Endothelial cell (in vitro differentiated cells): Measurements from ENCODE around the gene MVB12B. TPM values are rescaled to one million over a fixed set of nuclear protein-coding genes. Genes with fewer than 3 reads are reported as not detected.

ENCODE experiments used
- DNase-seq: peaks from one replicate; pipeline ENCODE4 v3.0.0; 2021; ENCODE audit warnings: low spot score
- H3K27ac Mint-ChIP-seq: one replicate; pipeline ENCODE4 v1.8.0; 2021; ENCODE audit warnings: mixed read lengths, inconsistent platforms; ENCODE audit not compliant: unreplicated experiment
- H3K27me3 Mint-ChIP-seq: one replicate; pipeline ENCODE4 v1.8.0; 2021; ENCODE audit warnings: mild to moderate bottlenecking, moderate library complexity, mixed read lengths, inconsistent platforms; ENCODE audit not compliant: unreplicated experiment
- H3K36me3 Mint-ChIP-seq: one replicate; pipeline ENCODE4 v1.8.0; 2021; ENCODE audit warnings: mild to moderate bottlenecking, low read depth, mixed read lengths, inconsistent platforms; ENCODE audit not compliant: unreplicated experiment
- H3K4me1 Mint-ChIP-seq: one replicate; pipeline ENCODE4 v1.8.0; 2021; ENCODE audit warnings: mild to moderate bottlenecking, mixed read lengths, inconsistent platforms; ENCODE audit not compliant: unreplicated experiment
- H3K4me3 Mint-ChIP-seq: one replicate; pipeline ENCODE4 v1.8.0; 2021; ENCODE audit warnings: mild to moderate bottlenecking, mixed read lengths, inconsistent platforms; ENCODE audit not compliant: unreplicated experiment
- H3K9me3 Mint-ChIP-seq: one replicate; pipeline ENCODE4 v1.8.0; 2021; ENCODE audit warnings: mixed read lengths, inconsistent platforms; ENCODE audit not compliant: unreplicated experiment
- total RNA-seq: library from RNA; stranded (reverse); fragmentation: NEBNext Ultra II Directional; extraction: Animal tissue kit (Norgen Biotek cat#: 25700); gene quantifications from one replicate; pipeline ENCODE4 v1.2.1, GENCODE V29; 2021; ENCODE audit not compliant: unreplicated experiment
- TF ChIP-seq, protein P1 (sequence below): fragments of 200-600 bp; sonication (generic); IDR thresholded peaks from one replicate; pipeline ENCODE4 v1.5.0; 2021; ENCODE audit warnings: antibody characterized with exemption; ENCODE audit not compliant: unreplicated experiment

Gene MVB12B
- total RNA-seq, 1 donor from 2014 or later: 18.8 TPM

DNA sequence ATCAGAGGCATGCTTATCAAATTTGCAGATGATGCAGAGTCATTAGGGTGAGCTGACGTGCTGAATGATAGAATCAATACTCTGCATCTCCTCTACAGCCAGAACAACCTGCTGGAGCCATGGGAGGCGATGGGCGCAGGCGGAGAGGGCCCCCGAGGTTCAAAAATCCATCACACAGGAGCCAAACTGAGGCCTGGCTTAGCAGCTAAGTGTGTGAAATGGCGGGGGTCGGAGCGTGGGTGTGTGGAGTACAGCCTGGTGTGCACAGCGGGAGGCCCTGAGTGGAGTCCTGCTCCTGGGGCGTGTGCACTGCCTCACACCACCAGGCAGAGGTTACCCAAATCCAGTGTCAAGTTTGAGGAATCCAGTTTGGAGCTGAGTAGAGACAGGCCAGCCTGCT lies 73.2 kb downstream of the MVB12B start:
- Mint-ChIP-seq H3K36me3 (peaks cover 4% of the 10 kb centered on the region), H3K4me1 (peaks cover 26% of the 10 kb centered on the region), H3K27ac (no peak overlapping the region), H3K4me3 (no peak overlapping the region), H3K27me3 (no peaks in the 10 kb centered on the region), H3K9me3 (no peaks in the 10 kb centered on the region)
- DNase-seq: no peak
- TF ChIP-seq, protein P1, sequence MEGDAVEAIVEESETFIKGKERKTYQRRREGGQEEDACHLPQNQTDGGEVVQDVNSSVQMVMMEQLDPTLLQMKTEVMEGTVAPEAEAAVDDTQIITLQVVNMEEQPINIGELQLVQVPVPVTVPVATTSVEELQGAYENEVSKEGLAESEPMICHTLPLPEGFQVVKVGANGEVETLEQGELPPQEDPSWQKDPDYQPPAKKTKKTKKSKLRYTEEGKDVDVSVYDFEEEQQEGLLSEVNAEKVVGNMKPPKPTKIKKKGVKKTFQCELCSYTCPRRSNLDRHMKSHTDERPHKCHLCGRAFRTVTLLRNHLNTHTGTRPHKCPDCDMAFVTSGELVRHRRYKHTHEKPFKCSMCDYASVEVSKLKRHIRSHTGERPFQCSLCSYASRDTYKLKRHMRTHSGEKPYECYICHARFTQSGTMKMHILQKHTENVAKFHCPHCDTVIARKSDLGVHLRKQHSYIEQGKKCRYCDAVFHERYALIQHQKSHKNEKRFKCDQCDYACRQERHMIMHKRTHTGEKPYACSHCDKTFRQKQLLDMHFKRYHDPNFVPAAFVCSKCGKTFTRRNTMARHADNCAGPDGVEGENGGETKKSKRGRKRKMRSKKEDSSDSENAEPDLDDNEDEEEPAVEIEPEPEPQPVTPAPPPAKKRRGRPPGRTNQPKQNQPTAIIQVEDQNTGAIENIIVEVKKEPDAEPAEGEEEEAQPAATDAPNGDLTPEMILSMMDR: no peak

DNA sequence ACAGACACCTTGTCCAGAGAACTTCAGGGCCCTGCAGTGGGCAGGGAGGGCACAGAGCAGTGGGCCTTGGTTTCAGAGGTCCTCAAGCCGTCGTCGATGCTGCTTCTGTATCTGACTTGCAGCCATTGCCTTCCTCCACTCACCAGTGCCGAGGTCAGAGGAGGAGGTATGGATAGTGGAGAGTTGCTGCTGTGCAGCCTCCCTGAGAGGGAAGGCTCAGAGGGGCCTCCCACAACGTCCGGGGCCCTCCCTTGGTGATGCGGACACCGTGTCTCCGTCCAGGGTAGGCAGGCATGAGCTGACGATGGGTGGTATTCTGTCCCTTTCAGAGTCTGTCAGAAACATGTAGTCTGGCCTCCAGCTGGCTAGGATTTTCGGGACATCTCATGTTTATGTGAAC lies 73.9 kb downstream of the MVB12B start:
- Mint-ChIP-seq H3K27me3 (no peaks in the 10 kb centered on the region), H3K4me3 (no peak overlapping the region), H3K9me3 (no peaks in the 10 kb centered on the region), H3K36me3 (peaks cover 4% of the 10 kb centered on the region), H3K27ac (no peak overlapping the region), H3K4me1 (peaks cover 26% of the 10 kb centered on the region)
- DNase-seq: no peak
- TF ChIP-seq, protein P1: no peak

DNA sequence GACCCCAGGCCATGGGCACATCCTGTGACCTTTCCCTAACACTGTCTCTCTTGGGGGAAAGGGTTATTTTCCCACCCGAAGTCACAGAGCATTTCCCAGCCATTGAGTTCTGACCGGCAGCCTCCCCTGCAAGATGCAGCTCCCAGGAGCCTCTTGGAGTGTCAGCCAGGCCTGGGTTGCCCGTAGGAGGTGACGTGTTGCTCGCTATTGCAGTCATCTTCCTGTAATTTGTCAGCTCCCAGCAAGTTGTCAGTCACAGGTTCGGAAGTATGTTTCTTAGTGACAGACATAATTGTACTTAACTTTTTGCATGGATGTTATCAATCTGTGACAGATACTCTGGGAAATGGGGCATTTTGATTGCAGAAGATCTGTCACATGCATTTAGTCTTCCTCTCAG lies 74.5 kb downstream of the MVB12B start:
- Mint-ChIP-seq H3K27ac (no peak overlapping the region), H3K4me3 (no peak overlapping the region), H3K9me3 (no peaks in the 10 kb centered on the region), H3K4me1 (peaks cover 26% of the 10 kb centered on the region), H3K36me3 (peaks cover 2% of the 10 kb centered on the region), H3K27me3 (no peaks in the 10 kb centered on the region)
- DNase-seq: no peak
- TF ChIP-seq, protein P1: no peak

DNA sequence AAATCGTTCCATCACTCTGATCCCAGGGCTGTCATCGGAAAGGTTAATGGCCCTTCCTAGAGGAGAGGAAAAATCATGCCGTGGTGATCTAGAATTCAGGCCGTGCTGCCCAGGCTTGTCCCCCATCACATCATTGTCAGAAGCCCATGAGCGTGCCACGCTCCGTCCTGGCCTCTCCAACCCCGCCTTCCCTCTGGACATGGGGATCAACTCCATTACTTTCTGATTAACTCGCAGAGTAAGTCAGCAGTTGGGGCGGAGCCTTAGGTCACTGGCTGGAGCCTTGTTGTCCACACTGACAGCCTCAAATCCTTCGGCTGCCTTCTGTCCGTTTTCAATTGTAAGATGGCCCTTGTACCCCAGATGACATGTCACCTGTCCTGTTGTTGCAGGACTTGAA lies 75.0 kb downstream of the MVB12B start:
- Mint-ChIP-seq H3K9me3 (no peaks in the 10 kb centered on the region), H3K27me3 (no peaks in the 10 kb centered on the region), H3K36me3 (no peaks in the 10 kb centered on the region), H3K4me1 (peaks cover 26% of the 10 kb centered on the region), H3K4me3 (no peak overlapping the region), H3K27ac (no peak overlapping the region)
- TF ChIP-seq, protein P1: no peak
- no peak for DNase-seq

DNA sequence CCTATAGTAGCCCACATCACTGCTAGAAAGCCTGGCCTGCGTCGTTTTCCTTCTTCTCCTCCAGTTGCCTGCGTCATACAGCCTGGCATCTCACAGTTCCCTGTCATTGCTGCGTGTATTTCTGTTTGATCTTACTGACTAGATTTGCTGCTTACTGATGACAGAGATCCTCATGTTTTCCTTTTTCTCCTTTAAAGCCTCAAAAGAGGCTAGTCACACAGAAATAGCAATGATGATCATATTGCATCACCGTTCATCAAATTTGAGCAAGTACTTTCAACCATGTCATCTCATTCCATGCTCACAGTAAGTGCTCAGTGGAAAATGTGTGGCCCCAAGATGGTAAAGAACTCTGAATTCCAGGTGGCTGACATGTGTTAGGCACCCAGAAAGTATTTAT lies 76.8 kb downstream of the MVB12B start:
- Mint-ChIP-seq H3K9me3 (no peaks in the 10 kb centered on the region), H3K27ac (no peak overlapping the region), H3K4me1 (peaks cover 31% of the 10 kb centered on the region), H3K4me3 (no peak overlapping the region), H3K36me3 (no peaks in the 10 kb centered on the region), H3K27me3 (no peaks in the 10 kb centered on the region)
- DNase-seq: no peak
- TF ChIP-seq, protein P1: no peak
